NT2/D1 (cell line): ENCODE measurements around the gene PIMREG.

ENCODE experiments used
- DNase-seq: peaks from one replicate; pipeline ENCODE4 v3.0.0-alpha.2; 2011; ENCODE audit warnings: low read depth, low spot score
- H3K27me3 ChIP-seq: 2 replicates; pipeline ENCODE4 v1.6.0; 2011; ENCODE audit warnings: mild to moderate bottlenecking; ENCODE audit not compliant: insufficient read length, insufficient read depth
- H3K36me3 ChIP-seq: 2 replicates; pipeline ENCODE4 v1.6.1; 2011; ENCODE audit warnings: mild to moderate bottlenecking, low read length, mixed read lengths; ENCODE audit not compliant: insufficient read depth, insufficient read length
- H3K4me1 ChIP-seq: 2 replicates; pipeline ENCODE4 v1.5.1; 2011; ENCODE audit not compliant: insufficient read depth, insufficient read length
- H3K4me3 ChIP-seq: 2 replicates; pipeline ENCODE4 v1.5.1; 2011; ENCODE audit warnings: low read depth; ENCODE audit not compliant: insufficient read length
- H3K9ac ChIP-seq: 2 replicates; pipeline ENCODE4 v1.6.0; 2011; ENCODE audit warnings: low read depth; ENCODE audit not compliant: insufficient read length
- H3K9me3 ChIP-seq: 2 replicates; pipeline ENCODE4 v1.5.1; 2011; ENCODE audit warnings: mild to moderate bottlenecking, low read length; ENCODE audit not compliant: insufficient read depth
- SUZ12 ChIP-seq: IDR thresholded peaks from 2 replicates; pipeline ENCODE4 v1.6.1; 2011; ENCODE audit not compliant: insufficient read length, insufficient read depth; ENCODE audit errors: extremely low read depth
- YY1 ChIP-seq: IDR thresholded peaks from 2 replicates; pipeline ENCODE4 v1.6.1; 2011; ENCODE audit not compliant: insufficient read length, insufficient read depth
- ZNF274 ChIP-seq: IDR thresholded peaks from 2 replicates; pipeline ENCODE4 v1.6.1; 2011; ENCODE audit warnings: mild to moderate bottlenecking, low read depth, low read length

The PIMREG gene

GRCh38 chr17:6463616-6464445 lies 19.6 kb downstream of the PIMREG start:
- no peaks in the 10 kb centered on the region for H3K36me3 ChIP-seq

GRCh38 chr17:6464446-6465041 lies 20.3 kb downstream of the PIMREG start:
- Histone ChIP-seq H3K4me1 (peaks cover 13% of the 10 kb centered on the region), H3K27me3 (no peaks in the 10 kb centered on the region), H3K9ac (no peak overlapping the region), H3K36me3 (no peaks in the 10 kb centered on the region), H3K4me3 (no peak overlapping the region), H3K9me3 (no peaks in the 10 kb centered on the region)
- DNase-seq = no peak
- TF ChIP-seq YY1 (no peak), ZNF274 (no peak), SUZ12 (no peak)

More at GRCh38 chr17:6463616-6464445, 19.6 kb downstream of the PIMREG start:
- TF ChIP-seq YY1 = no peak
- TF ChIP-seq ZNF274 = no peak
- TF ChIP-seq SUZ12 = no peak
- H3K4me3 ChIP-seq = no peak overlapping the region
- DNase-seq = no peak
- no peaks in the 10 kb centered on the region for H3K27me3 ChIP-seq
- peaks cover 13% of the 10 kb centered on the region for H3K4me1 ChIP-seq
- H3K9me3 ChIP-seq = no peaks in the 10 kb centered on the region
- no peak overlapping the region for H3K9ac ChIP-seq

DNA sequence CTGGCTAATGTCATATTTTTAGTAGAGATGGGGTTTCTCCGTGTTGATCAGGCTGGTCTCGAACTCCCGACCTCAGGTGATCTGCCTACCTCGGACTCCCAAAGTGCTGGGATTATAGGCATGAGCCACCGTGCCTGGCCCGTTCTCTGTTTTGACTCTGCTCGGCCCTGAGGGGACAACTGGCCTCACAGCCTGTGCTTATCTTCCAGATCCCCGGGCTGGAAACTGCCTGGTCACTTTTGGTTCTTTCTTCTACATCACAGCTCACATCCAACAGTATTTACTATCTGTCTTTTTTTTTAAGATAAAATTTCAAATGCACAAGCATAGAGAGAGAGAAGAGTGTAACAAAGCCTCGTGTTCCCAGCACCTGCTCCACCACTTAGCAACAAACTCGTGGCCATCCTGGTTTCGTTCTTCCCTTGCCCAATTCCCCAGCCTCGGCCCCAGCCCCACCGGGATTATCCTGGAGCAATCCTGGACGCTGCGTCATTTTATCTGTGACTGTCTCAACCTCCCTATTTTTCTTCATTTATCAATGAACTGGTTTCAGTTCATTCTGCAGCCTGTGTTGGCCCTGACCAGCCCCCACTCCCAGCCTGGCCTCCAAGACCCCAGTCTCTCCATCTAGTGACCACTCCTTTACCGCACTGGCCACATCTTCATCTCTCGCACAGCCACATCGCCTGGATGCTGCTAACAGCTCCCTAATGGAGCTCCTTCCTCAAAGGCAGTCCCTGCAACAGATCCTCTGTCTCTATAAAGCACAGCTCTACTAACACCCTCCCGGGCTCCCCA lies 21.1 kb downstream of the PIMREG start:
- DNase-seq = no peak
- Histone ChIP-seq H3K4me1 (peaks cover 14% of the 10 kb centered on the region), H3K4me3 (no peak overlapping the region), H3K9ac (no peak overlapping the region), H3K27me3 (no peaks in the 10 kb centered on the region), H3K36me3 (no peaks in the 10 kb centered on the region), H3K9me3 (no peaks in the 10 kb centered on the region)
- TF ChIP-seq SUZ12 = no peak
- TF ChIP-seq YY1 = no peak
- no peak for TF ChIP-seq ZNF274

DNA sequence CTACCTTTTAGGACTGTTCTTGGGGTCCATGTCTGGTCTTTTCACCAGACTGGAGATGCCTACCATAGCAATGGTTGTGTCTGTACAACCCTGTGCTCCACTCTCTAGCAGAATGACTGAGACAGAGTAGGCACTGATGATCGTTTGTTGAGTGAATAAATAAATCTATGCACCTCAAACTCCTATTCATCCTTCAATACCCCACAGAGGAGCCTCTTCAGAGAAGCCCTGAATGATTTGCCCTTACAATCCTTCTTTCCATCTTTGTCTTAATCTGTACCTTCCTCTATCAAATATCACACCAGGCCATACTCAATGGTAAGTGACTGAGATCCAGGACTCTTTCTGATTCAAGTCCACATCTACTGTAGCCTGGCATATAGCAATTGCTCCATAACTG lies 23.3 kb downstream of the PIMREG start:
- Histone ChIP-seq H3K9me3 (no peaks in the 10 kb centered on the region), H3K4me3 (no peak overlapping the region), H3K27me3 (no peaks in the 10 kb centered on the region), H3K4me1 (peaks cover 21% of the 10 kb centered on the region), H3K36me3 (no peaks in the 10 kb centered on the region), H3K9ac (no peak overlapping the region)
- DNase-seq = no peak
- TF ChIP-seq YY1 (no peak), ZNF274 (no peak), SUZ12 (no peak)

- H3K36me3 ChIP-seq = no peaks in the 10 kb centered on the region
- peaks cover 23% of the 10 kb centered on the region for H3K4me1 ChIP-seq
- DNase-seq = no peak
- no peak overlapping the region for H3K4me3 ChIP-seq
- no peak overlapping the region for H3K9ac ChIP-seq
- H3K27me3 ChIP-seq = no peaks in the 10 kb centered on the region
- no peaks in the 10 kb centered on the region for H3K9me3 ChIP-seq
- TF ChIP-seq SUZ12 = no peak
- TF ChIP-seq YY1 = no peak
- no peak for TF ChIP-seq ZNF274
Measured at GRCh38 chr17:6468051-6468790, 24.0 kb downstream of the PIMREG start.

DNA sequence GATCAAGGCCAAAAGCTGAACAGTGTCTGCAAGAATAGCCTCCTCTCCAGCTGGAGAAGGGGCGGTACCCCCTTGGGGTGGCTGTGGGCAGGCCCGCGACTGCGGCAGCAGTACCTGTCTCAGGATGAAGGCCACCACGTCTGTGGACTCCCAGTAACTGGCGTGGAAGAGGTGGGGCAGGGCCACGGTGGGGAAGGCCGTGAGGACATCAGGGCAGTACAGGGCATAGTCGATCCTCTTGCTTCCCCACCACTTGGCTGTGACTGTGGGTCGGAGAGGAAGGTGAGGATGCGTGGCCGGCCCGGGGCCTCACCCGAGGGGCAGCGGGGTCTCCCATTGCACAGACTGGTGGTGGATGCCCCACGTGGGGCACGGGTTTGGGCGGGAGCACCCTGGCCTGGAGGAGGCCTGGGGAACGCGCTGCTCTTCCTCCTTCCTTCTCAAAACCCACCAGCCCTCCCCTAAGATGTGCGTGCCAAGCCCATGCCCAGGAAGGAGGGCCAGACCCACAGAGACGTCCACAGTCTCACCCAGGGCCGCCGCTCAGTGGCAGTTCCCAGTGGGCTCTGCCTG lies 26.0 kb downstream of the PIMREG start:
- DNase-seq = no peak
- Histone ChIP-seq H3K36me3 (no peaks in the 10 kb centered on the region), H3K4me1 (peaks cover 34% of the 10 kb centered on the region), H3K27me3 (no peaks in the 10 kb centered on the region), H3K9me3 (no peaks in the 10 kb centered on the region), H3K4me3 (no peak overlapping the region), H3K9ac (no peak overlapping the region)
- TF ChIP-seq ZNF274 (no peak), YY1 (no peak), SUZ12 (no peak)
